K562 (cell line): Measurements from ENCODE around the gene FRRS1.

Source experiments
- CTCF ChIP-seq, 3 experiments: IDR thresholded peaks in 2 of 3; conservative IDR thresholded peaks in 1 of 3; 2 replicates each; pipeline ENCODE4 v1.5.1; 2011 to 2012; ENCODE audit warnings: low read length in 3 of 3, mild to moderate bottlenecking in 3 of 3, control low read depth in 2 of 3, improper control_type of control experiment in 1 of 3, inconsistent platforms in 1 of 3, low read depth in 1 of 3, mixed read lengths in 1 of 3, moderate library complexity in 1 of 3; ENCODE audit not compliant: insufficient read depth in 2 of 3
- E2F4 ChIP-seq: sonication (generic); formaldehyde crosslinking; IDR thresholded peaks from 2 replicates; pipeline ENCODE4 v1.8.0; 2022; ENCODE audit warnings: mild to moderate bottlenecking, low read depth, missing genetic modification reagents
- EZH2 ChIP-seq: IDR thresholded peaks from 2 replicates; pipeline ENCODE4 v1.6.1; 2012; ENCODE audit warnings: low read depth, mild to moderate bottlenecking, inconsistent platforms, low read length, borderline replicate concordance
- FOXP4 ChIP-seq: sonication (generic); formaldehyde crosslinking; IDR thresholded peaks from 2 replicates; pipeline ENCODE4 v1.8.0; 2022; ENCODE audit warnings: mild to moderate bottlenecking, missing genetic modification reagents, borderline replicate concordance
- GABPA ChIP-seq: fragments of 200-800 bp; sonication (Bioruptor generic); conservative IDR thresholded peaks from 2 replicates; pipeline ENCODE4 v1.6.1; 2016; ENCODE audit warnings: low read depth, missing genetic modification characterization, missing compliant biosample characterization
- JUNB ChIP-seq: fragments of 450-650 bp; formaldehyde crosslinking; conservative IDR thresholded peaks from 2 replicates; pipeline ENCODE4 v1.4.0; 2020; ENCODE audit warnings: mild to moderate bottlenecking
- ZBTB17 ChIP-seq: fragments of 450-650 bp; formaldehyde crosslinking; IDR thresholded peaks from 2 replicates; pipeline ENCODE4 v1.4.0; 2020; ENCODE audit warnings: mild to moderate bottlenecking
- TF ChIP-seq, protein P1 (sequence below): fragments of 250-450 bp; sonication (Bioruptor Pico); IDR thresholded peaks from 2 replicates; pipeline ENCODE4 v1.4.0; 2020; ENCODE audit warnings: mild to moderate bottlenecking

GRCh38 chr1:99782397-99782796, 16.0 kb upstream of the FRRS1 start:
- no peak for TF ChIP-seq CTCF (IDR thresholded peaks at IDR 0.05 in 2 of 3, conservative IDR thresholded peaks at IDR 0.05 in 1 of 3; ENCODE audit: insufficient read depth in 2 of 3, low read depth in 1 of 3, low read length in 3 of 3)
- no peak for TF ChIP-seq JUNB (CRISPR knock-in tag)
- TF ChIP-seq E2F4 (CRISPR knock-in tag), result no peak
- TF ChIP-seq FOXP4 (CRISPR knock-in tag), result no peak
- TF ChIP-seq EZH2, result no peak
- TF ChIP-seq GABPA (tag), result no peak
- TF ChIP-seq, protein P1, sequence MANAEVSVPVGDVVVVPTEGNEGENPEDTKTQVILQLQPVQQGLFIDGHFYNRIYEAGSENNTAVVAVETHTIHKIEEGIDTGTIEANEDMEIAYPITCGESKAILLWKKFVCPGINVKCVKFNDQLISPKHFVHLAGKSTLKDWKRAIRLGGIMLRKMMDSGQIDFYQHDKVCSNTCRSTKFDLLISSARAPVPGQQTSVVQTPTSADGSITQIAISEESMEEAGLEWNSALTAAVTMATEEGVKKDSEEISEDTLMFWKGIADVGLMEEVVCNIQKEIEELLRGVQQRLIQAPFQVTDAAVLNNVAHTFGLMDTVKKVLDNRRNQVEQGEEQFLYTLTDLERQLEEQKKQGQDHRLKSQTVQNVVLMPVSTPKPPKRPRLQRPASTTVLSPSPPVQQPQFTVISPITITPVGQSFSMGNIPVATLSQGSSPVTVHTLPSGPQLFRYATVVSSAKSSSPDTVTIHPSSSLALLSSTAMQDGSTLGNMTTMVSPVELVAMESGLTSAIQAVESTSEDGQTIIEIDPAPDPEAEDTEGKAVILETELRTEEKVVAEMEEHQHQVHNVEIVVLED, result no peak
- no peak for TF ChIP-seq ZBTB17 (CRISPR knock-in tag)
